ENCODE data around the gene ERBB3.
A peak's percentile ranks its signal among the peaks of the same experiment; 100 is the strongest.

ERBB3 gene

DNA sequence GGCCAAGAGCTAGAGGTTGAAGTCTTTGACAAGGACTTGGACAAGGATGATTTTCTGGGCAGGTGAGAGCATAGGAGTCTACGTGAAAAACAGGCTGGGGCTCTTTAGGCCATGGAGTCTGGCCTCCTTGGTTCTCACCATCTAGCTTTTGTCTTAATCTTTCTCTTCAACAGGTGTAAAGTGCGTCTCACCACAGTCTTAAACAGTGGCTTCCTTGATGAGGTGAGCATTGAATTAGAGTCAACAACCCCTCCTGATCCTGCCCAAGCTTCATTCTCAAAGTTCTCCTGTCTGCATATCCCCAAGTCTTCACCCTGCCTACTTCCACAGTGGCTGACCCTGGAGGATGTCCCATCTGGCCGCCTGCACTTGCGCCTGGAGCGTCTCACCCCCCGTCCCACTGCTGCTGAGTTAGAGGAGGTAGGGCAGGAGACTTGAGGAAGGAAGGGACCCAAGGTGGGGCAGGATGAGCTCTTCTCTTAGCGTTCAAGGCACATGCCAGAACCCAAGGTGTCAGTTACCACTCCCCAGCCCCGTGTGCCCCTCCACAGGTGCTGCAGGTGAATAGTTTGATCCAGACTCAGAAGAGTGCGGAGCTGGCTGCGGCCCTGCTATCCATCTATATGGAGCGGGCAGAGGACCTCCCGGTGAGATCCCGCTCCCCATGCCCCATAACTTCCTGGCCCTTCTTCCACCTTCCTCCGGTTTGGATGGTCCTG lies 58.0 kb downstream of the ERBB3 start:
- no peak for DNase-seq (ENCODE audit: low spot score)

DNA sequence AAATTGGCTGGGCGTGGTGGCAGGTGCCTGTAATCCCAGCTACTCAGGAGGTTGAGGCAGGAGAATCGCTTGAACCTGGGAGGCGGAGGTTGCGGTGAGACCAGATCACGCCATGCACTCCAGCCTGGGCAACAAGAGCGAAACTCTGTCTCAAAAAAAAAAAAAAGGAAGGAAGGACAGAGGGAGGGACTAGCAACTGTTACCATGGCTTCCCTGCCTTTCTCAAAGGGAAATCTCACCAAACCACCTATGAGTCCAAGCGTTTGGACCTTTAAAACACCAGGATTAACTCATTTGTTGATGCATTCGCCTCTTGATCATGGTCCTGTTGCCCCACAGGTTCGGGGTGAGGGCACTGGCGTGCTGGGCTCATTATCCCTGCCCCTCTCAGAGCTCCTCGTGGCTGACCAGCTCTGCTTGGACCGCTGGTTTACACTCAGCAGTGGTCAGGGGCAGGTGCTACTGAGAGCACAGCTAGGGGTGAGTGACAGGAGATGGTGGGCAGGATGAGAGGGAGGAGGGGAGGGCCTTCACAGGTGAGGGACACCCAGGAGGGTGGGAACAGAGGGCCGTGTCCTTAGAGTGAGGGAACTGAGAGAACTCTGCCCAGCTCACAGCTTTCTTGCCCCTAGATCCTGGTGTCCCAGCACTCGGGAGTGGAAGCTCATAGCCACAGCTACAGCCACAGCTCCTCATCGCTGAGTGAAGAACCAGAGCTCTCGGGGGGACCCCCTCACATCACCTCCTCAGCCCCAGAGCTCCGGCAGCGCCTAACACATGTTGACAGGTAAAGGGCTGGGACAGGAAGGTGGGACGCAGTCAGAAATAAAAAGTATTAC lies 62.2 kb downstream of the ERBB3 start:
- DNase-seq (ENCODE audit: low spot score), result no peak

DNA sequence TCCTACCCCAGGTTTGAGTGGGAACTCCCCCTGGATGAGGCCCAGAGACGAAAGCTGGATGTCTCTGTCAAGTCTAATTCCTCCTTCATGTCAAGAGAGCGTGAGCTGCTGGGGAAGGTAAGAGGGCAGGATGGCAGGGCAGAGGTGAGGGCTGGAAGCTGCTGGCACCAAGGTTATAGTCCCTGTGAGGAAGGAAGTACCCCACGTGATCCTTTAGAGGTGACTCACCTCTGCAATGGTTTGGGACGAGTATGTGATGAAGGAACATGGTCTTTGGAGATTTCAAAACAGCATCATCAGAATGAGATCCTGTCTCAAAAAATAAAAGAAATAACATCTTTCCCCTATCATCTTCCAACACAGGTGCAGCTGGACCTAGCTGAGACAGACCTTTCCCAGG lies 63.3 kb downstream of the ERBB3 start:
- peak; percentile 45 for DNase-seq (ENCODE audit: low spot score)

DNA sequence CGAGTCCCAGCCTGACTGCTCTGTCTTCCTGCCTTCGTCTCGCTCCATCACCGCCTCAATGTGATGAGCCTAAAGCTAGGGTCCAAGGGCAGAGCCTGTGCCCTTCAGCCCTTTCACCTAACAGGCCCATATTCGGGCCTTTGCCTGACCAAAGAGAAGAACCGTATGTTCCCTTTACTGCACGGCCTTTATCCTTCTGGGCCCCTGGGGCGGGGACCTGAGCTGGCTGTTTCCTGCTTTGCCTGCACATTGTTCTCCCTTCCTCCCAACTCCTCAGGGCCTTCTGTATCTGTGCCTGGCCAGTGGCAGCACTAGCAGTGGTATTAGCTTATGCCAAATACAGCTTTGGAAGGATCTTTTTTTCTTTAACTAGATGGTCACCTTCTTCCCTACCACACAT lies 63.9 kb downstream of the ERBB3 start:
- no peak for DNase-seq (ENCODE audit: low spot score)

DNA sequence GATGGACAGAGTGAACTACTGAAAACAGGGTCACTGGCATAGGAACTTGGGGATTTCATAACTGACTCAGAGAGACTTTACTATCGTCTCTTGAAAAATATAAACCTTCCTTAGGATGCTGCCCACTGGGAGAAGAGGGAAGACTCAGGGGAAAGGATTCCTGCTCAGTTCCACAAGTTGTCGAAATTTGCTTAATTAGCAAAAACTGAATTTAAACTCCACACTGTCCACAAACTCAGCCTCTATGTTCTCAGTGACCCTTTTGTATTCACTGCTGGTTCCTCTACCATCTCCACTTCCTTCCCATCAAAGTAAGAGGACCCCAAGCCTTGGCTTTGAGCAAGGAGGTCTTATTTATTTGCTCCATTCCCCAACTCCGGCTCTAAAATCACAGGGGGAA lies 65.3 kb downstream of the ERBB3 start:
- no peak for DNase-seq (ENCODE audit: low spot score)

DNA sequence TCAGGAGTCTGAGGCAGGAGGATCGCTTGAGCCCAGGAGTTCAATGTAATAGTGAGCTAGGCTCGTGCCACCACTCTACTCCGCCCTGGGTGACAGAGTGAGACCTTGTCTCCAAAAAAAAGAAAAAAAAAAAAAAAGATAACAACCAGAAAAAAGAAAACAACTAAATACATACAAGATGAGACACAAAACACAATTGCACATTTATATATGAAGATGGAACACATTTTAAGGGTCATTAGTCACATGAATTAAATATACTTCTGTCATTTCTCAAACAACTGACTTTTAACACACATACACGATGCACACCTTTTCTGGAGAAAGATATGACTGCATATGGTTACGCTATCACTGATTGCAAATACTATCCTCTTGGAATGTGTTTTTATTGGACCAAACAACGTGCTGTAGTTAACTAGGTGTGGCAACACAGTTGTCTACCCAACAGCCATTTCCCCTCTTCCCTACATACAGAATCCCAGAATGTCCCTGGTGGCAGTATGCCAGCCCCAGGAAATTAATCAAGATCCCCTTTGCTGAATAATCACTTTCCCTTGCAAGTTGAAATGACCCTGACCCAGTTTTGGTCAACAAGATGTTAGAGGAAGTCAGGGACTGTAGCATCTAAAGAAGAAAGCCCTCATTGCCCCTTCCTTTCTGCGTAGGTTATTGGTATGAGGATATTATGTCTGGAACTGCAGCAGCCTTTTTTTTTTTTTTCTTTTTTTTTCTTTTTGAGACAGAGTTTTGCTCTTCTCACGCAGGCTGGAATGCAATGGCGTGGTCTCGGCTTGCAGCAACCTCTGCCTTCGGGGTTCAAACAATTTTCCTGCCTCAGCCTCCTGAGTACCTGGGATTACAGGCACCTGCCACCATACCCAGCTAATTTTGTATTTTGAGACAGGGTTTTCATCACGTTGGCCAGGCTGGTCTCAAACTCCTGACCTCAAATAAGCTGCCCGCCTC lies 66.8 kb downstream of the ERBB3 start:
- no peak for DNase-seq (ENCODE audit: low spot score)

DNA sequence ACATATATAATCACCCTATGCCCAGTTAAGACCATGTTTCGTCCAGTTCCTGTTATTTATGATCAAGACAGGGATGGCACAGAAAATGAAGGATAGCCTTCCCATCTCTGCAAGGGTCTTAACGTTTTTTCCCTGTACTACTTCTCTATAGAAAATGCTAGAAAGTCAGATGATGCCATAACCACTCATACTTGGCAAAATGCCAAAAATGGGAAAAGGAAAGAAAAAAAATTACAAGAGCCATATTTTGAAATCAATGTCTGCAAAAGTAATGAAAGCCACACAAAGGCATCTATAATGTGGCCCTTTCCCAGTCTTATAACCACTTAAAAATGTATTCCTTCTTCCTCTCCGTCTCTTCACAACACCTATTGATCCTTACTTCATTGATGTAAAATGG lies 70.6 kb downstream of the ERBB3 start:
- DNase-seq (ENCODE audit: low spot score), result no peak

DNA sequence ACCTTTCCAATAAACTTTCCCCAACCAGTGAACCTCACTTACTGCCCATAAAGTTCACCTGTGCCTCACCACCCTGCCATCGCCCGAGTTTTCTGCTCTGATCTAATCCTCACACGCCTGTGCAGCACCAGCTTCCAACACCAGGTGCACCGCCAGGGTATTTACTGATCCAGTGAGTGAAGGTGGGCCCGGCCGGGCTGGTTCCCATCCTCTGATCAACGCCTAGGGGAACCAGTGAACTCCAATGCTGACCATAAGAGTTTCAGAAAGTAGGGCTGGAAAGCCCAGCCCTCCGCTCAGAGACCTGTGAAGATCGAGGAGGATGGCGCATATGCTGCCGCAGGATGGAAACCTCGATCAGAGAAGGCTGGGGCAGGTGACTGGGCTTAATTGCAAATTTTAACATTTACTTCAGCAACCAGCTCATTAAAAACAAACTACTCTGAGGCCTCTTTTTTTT lies 71.7 kb downstream of the ERBB3 start:
- DNase-seq (ENCODE audit: low spot score), result peak; percentile 70

DNA sequence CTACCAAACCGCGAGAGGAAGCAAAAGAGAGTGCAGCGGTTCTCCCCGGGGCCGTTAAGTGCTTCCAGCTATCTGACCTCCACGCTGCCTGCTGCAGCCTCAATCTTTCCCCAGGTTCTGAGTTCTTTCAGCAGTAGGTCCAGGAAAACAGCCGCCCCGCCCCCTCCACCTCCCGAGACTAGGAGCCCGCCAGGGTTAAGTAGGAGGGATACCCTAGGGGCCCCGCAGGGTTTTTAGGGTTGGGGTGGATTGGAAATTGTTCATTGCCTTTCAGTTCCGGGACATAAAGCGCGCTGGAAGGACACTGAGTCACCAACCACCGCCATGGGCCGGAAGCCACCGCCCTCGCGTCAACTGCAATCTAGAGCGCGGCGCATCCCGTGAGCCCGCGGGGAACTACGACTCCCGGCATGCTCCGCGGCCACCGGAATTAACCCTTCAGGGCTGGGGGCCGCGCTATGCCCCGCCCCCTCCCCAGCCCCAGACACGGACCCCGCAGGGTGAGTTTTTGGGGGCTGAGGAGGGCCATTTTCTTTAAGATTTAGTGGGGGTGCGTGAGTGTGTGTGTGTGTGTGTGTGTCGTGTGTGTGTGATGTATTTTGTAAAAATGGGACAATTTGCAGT lies 72.3 kb downstream of the ERBB3 start, which contains the start of gene MYL6B:
TSS of gene MYL6B (plus strand) at position 456 of the 624 bp plus-strand sequence. CDS start 1,332 bp downstream, outside the sequence.
- peak; percentile 93 for DNase-seq (ENCODE audit: low spot score)
